GM19193 (cell line): ENCODE measurements around the gene HSD17B14.

Experiments used
- POLR2A ChIP-seq: IDR thresholded peaks from 4 replicates; pipeline ENCODE4 v1.6.1; 2011; ENCODE audit not compliant: insufficient read depth, insufficient read length; ENCODE audit errors: extremely low read depth

Gene HSD17B14

DNA sequence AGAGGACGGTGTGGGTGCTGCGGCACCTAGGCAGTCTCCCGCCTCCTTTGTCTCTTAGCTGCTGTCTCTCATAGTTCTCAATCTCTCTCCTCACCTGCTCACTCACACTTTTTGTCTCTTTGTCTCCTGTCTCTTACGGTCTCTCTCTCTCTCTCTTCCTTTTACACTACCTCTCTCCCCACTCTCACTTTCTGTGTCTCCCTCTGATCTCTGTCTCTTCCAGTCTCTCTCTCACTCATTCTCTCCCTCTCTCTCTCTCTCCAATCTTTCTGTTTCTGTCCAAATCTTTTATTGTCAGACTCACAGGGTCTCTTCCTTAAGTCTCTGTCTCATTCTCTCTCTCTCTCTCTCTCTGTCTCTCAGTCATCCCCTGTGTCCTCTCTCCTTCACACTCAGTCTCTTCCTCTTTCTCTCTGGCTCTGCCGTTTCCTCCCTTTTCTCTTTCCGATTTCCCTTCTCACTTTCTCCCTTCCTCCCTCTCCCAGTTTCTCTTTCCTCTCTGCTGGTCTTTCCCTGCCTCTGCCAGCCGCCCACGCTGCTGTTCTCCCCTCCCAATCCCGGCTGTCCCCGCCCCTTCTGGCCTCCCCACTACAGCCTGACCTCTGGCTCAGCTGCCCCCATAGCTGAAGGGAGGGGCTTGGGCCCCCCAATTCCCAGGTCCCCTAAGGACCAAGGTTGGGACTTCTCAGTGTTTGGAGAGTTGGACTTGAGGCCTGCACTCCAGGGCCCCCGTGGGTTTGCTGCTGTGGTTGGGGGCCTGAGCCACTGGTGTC lies 32.0 kb upstream of the HSD17B14 start, which contains the start of gene PLEKHA4:
PLEKHA4 (minus strand) TSS at position 504 of the 773 bp plus-strand sequence. CDS start 997 bp downstream, outside the sequence.
- TF ChIP-seq POLR2A, result no peak

DNA sequence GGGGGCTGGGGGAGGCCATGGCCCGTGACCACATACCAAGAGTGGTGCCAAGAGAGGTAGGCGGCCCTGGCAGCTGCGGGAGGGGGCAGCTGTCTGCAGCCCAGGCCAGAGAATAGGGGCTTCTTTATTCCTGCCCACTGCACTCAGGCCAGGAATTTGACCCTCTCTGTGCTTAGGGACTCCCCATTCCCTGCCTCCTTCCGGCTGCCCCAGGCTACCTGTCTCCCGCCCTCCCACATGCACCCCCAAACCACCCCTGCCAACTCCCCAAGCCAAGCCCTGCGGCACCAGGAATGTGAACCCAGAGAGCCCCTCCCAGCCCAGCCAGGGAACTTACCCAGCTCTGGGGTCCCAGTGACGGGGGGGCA lies 31.4 kb upstream of the HSD17B14 start:
- no peak for TF ChIP-seq POLR2A

DNA sequence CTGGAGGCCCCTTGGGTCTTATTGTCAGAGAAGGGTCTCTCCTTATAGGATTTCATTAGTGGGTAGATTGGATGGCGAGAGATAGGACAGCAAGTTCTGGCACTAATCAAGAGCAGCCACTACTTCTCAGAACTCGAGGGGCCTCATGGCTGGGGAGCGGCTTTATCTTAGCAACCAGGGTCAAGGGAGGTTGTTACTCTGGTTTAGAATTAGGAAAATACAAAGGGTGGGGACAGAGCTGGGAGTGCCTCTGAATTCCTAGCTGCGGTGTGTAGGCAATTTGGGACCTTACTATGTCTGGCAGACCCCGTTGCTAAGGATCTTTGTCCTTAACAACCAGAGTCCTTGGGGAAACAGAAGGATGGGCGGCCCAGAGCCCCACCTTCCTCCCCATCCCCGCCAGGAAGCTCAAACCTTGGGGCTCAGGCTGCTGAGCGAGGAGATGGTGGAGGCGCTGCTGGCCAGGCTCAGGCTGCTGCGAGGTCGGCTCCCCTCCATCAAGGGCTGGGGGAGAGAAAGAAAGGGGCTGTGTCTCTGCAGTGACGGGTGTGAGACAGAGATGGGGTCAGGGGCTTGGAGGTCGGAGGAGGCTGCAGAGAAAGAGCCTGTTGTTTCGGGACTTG lies 30.9 kb upstream of the HSD17B14 start:
- no peak for TF ChIP-seq POLR2A

DNA sequence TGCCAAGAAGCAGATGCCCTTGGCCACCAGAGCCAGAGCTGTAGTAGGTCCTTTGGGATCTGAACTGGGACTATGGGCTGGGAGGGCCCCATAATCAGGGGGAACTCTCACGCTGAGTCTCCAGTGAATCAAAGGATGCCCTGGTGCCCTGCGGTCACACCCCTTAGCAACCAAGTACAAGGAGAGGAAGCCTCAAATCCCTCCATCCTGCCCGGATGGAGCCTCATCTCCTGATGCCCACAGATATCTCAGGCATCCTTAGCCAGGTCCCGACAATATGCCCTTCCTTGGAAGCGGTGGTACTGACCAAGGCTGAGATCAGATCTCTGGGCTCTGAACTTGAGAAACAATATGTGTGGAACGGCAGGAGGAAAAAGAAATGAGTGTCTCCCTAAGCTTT lies 30.4 kb upstream of the HSD17B14 start:
- no peak for TF ChIP-seq POLR2A

DNA sequence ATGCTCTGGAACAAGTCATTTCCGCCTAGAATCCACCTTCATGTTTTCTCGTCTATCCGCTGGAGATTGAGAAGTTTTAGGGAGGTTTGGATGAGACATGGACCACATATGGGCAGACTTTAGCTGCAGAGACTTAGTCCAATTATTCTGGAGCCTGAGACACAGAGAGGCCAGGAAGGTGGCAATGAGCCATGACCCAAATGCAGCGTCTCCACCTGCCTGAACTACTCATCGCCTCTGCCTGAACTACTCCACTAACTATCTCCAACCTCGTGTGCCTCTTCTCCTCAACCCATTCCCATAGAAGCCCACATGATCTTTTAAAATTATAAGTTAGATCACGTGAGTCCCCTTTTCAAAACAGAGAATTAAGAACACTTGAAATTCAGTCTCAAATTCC lies 26.5 kb upstream of the HSD17B14 start:
- no peak for TF ChIP-seq POLR2A

DNA sequence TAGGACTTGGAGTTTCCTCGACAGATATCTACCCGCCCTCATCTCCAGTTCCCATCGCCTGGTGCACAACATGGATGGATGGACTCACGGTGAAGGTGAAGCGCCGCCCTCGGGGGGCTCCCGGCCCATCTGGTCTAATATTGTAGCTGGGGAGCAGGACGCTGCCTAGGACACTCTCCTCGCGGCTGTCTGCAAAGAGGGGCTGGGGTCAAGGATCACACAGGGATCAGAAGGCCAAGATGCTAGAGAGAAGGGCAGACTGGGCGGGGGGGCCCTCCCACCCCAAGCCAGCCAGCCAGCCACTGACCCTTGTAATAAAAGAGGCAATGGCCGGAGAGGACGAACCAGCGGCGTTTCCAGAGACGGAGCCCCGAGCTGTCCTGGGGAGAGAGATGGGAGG lies 25.0 kb upstream of the HSD17B14 start:
- no peak for TF ChIP-seq POLR2A

DNA sequence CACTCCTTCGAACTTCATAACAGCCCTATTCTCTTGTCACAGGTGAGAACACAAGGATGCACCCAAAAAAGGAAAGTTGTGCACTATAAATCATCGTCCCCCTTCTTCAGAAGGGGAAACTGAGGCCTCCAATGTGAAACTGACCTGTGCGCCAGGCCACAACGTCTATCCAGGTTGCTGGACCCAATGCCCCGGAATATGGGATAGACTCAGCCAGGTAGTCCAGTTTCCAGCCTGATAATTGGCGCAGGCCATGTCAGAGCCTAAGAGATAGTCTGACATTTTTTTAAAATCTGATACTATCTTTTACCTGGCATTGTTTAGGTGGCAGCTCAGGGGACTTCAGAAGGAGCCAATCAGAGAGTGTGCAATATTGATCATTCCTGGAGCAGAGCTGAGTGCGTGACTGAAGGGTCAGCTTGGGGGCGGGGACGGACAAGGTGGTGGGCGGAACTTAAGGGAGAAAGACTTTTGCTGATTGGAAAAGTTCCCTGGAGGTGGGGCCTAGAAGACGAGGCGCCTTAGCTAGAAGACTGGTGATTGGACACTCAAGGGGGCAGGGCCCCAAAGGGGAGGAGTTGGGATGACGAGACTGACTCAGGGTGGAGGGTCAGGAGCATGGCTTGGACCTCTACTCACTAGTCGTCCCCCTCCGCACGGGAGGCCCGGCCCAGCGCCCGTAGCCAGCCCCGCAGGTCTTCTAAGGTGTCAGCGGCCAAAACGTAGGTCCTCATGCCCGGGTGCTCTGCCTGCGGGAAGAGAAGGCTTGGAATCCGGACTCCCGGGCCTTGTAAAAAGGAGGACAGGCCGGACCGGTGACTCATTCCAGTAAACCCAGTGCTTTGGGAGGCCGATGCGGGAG lies 23.7 kb upstream of the HSD17B14 start:
- TF ChIP-seq POLR2A, result no peak

DNA sequence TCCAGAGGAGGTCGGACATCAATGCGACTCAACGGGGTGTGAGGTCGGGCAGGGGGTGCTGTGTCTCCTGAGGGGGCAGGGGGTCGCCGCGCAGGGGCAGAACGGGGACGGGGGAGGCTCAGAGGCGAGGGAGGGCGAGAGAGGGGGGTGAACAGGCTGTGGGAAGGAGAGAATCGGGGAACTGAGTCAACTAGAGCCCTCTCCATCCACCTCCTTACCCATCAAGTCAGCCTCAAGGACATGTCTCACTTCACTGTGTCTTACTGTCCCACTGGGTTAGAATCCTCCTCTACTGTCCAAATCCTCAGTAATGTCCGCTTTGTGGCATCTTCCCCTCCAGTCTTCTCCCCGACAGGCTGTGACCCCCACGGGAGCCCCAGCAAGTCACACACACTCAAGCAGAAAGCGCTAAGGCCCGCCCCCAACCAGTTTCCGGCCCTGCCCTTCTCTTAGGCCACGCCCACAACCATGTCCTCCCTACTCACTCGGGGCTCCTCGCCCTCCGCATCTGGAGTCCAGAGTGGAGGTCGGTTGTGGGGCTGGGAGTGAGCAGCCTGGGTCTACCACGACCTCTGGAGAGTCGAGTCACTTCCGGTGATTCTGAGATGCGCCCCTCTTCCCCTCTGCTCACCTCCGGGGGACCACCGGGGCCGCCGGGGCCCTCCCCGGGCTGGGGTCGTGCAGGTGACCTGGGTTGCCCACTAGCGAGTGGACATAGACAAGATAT lies 22.9 kb upstream of the HSD17B14 start:
- no peak for TF ChIP-seq POLR2A

DNA sequence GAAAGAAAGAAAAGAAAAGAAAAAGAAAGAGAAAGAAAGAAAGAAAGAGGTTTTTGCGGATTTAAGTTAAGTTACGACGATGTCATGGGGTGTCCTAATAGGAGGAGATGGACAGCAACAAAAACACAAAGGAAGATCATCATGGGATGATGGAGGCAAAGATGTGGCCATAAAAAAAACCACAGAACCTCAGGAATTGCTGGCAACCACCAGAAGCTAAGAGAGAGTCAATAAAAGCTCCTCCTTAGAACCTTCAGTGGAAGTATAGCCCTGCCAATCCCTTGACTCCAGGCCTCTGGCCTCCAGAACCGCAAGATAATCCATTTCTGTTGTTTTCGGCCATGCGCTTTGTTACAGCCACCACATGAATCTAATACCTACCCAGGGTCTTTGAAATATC lies 20.6 kb upstream of the HSD17B14 start:
- TF ChIP-seq POLR2A, result no peak

DNA sequence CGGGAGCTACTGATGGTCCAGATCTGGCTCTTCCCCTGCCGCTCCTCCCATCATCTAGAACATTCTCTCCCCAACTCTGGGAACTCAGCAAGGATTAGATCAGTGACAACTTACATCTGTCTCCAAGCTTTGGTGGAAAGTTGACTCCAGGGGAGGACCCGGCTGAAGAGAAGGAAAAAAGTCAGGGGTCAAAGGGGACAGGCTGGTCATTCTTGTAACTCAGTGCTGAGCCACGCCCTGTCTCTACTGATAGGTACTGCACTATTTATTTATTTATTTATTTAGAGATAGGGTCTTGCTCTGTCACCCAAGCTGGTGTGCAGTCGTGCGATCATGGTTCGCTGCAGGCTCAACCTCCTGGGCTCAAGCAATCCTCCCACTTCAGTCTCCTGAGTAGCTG lies 17.8 kb upstream of the HSD17B14 start:
- no peak for TF ChIP-seq POLR2A

DNA sequence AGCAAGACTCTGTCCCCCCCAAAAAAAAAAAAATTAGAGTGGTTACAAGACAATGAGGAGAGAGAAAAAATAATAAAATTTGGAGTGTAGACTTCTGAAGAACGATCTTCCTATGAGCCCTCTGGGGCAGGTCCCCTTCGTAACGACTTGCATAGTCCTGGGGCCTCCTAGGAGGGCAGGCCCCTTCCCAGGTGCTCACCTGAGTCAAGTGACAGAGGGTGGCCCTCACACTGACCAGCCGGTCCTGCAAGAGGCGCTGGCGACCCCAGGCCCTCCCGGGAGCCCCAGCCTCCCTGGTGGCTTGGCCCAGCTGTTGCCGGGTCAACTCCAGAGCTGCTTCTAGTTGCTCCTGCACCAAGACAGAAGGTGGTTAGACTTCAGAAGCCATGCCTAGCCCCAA lies 17.2 kb upstream of the HSD17B14 start:
- no peak for TF ChIP-seq POLR2A

DNA sequence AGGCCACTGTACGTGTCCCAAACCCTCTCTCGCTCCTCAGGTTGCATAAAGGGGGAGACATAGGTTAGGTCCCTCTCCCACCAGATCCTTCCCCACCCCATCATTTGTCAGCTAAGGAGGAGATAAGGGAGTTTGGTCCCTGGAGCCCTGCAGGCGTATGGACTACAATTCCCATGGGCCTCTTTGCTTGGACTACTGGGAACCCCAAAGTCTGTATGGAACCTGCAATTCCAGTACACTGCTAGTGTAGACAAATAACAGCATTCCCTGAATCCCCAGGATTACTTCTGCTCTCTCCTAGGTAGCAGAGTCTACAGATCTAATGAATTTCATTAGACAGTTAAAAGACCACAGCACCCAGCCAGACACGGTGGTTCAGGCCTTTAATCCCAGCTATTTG lies 16.0 kb upstream of the HSD17B14 start:
- TF ChIP-seq POLR2A, result no peak

DNA sequence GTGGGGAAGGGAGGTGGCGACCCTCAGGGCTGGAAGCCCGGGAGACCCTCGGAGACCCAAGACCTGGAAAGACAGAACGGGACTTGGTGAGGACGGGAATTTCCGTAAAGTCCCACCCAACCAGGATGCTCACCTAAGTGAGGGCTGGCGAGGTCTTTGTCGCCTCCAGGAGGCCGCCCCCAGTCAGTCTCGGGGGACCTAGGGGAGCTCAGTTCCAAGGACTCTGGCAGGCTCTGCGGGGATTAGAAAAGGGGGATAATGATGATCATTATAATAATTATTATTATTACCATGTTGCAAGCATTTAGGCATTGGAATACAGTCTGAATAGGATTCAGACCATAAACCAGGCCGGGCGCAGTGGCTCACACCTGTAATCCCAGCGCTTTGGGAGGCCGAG lies 9.1 kb upstream of the HSD17B14 start:
- TF ChIP-seq POLR2A, result no peak

DNA sequence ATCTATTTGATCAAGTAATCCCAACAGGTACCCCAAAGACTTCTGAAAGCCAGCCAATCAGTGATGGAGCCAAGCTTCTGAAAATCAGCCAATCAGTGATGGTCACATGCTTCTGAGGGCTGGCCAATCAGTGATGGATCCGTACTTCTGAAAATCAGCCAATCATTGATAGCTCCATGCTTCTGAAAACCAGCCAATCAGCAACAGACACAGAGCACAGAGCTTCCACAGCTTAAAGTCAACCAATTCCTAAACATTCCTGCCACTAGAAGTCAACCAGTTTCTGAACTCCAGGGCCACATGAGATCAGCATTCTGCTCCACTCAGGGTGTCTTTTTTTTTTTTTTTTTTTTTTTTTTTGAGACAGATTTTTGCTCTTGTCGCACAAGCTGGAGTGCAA lies 8.2 kb upstream of the HSD17B14 start:
- no peak for TF ChIP-seq POLR2A

DNA sequence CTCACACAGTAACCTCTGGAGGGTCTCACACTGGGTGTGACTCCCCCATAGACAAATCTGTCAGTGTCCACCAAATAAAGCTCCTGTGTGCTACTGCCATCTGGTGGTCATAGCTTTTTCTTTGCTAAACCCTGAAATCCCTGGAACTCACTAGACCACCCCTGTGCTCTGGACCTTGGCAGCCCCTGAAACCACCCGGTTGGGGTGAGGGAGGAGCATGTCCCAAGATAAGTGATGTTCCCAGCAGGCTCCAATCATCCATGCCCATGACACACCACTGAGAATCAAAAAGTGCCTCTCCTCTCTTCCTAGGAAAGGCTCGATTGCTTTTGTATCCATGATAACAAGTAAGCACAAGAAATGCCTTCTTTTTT lies 6.5 kb upstream of the HSD17B14 start:
- TF ChIP-seq POLR2A, result no peak

DNA sequence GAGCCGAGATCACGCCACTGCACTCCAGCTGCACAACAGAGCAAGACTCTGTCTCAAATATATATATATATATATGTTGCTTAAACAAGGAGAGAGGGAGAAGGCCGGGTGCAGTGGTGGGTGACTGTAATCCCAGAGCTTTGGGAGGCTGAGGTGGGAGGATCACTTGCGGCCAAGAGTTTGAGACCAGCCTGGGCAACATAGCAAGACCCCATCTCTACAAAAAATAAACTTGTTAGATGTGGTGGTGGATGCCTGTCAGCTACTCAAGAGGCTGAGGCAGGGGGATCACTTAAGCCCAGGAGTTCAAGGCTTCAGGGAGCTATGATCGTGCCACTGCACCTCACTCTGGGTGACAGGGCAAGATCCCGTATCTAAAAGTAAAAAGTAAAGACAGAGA lies 5.3 kb upstream of the HSD17B14 start:
- TF ChIP-seq POLR2A, result no peak

DNA sequence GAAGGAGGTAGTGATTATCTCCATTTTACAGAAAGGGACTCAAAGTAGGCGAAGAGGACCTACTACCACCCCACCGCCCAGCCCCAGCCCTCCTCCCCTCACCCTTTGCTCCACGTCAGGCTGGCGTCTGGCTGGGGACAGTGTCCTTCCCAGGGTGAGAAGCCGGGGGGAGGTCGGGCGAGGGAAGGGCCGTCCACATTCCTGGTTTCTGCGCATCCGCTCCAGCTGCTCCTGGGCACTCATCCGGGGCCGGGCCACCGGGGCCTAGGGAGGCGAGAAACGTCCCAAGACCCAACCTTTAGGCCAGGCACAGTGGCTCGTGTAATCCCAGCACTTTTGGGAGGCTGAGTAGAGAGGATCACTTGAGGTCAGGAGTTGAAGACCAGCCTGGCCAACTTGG lies 4.8 kb upstream of the HSD17B14 start:
- no peak for TF ChIP-seq POLR2A
